Measurements from ENCODE around the gene PPM1H.
A peak's percentile ranks its signal among the peaks of the same experiment; 100 is the strongest.
"Not testable (repeated sequence)": the region's sequence is repeated elsewhere in the genome, so short reads cannot be mapped to it uniquely, and the experiment has no call there.

The PPM1H gene, protein sequence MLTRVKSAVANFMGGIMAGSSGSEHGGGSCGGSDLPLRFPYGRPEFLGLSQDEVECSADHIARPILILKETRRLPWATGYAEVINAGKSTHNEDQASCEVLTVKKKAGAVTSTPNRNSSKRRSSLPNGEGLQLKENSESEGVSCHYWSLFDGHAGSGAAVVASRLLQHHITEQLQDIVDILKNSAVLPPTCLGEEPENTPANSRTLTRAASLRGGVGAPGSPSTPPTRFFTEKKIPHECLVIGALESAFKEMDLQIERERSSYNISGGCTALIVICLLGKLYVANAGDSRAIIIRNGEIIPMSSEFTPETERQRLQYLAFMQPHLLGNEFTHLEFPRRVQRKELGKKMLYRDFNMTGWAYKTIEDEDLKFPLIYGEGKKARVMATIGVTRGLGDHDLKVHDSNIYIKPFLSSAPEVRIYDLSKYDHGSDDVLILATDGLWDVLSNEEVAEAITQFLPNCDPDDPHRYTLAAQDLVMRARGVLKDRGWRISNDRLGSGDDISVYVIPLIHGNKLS

DNA sequence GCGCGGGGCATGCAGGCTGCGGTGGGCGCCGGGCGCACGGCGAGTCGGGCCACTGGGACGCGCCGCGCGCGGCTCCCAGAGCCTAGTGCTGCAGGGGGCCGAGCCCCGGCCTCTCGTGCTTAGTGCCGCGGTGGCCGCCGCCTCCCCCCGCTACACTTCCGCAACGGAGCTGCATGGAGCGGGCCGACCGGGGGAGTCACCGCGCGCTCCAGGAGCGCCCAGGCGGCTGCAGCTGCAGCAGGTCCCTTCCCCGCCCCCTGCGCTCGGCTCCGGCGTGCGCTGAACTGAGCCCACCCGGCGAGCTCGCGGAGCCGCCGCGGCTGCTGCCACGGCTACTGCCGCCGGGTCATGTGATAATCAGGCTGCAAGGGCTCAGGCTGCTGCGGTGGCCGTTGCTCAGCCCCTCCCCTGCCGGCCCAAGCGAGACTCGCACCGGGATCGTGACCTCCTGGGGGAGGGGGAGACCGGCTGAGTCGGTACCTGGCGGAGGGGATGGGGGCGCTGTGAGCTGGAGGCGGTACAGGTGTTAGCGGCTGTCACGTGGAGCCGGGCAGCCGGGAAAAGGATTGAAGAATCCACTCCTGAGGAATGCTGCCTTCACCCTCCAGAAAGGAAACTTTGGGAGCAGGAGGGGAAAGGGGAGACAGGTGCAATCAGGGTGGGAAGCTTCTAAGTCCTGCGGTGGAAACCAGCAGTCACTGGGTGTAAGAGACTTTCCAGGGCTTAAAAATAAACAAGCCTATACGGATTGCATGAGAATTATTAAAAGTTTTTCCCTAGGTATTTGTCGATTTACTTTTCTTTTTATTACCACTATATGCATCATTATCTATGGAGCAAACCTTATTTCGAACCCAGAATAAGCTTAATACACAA is at the start of gene PPM1H:
PPM1H (minus strand) TSS at position 352 of the 876 bp plus-strand sequence. CDS start 414 bp downstream, outside the sequence.
- DNase-seq (ENCODE audit: low read depth), result peak; percentile 16

DNA sequence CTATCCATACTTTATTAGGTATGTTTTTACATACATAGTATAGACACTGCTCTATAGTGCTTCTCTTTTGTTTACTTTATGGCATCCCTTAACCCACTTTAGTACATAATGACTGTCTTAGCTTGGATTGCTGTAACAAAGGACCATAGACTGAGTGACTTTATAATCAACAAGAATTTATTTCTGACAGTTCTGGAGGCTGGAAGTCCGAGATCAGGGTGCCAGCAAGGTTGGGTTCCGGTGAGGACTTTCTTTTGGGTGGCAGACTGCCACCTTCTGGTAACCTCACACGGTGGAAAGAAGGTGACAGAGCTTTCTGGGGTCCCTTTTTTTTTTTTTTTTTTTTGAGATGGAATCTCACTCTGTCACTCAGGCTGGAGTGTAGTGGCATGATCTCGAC is 48.6 kb upstream of the PPM1H start:
- DNase-seq (ENCODE audit: low read depth), result no peak

DNA sequence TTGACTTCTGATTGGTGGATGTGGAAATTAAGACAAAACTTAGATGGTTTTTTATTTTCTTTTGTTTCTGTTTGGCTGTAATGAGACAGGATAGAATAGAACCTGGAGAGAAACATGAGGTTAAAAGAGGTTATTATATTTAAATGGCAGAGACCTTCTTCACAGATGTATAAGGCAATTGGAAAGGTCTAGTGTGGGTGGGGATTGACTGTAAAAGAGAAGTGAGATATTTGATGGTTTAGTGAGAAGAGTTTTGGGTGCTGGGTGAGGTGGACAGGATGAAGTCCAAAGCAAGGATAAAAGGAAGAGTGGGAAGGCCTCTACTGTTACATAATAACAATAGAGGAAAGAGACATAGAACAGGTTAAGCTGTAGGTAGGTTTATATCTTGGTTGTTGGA is 43.8 kb upstream of the PPM1H start:
- DNase-seq (ENCODE audit: low read depth), result no peak

DNA sequence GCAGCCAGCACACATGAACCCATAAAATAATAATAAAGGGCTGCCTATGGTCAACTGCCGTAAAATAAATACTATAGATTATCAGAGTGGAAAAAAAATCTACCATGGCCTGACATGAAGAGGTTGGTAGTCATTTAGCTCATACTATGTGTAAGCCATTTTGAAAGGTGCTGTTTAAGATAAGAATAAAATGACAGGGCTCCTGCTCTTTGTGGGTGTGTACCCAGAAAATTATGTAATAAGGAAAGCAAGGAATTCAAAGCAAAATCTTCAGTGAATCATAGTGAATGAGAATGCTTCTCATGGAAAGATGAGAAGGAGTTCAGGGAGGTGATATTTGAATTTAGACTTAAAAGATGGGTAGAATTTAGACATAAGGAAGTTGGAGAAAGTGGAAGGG is 42.9 kb upstream of the PPM1H start:
- no peak for DNase-seq (ENCODE audit: low read depth)

DNA sequence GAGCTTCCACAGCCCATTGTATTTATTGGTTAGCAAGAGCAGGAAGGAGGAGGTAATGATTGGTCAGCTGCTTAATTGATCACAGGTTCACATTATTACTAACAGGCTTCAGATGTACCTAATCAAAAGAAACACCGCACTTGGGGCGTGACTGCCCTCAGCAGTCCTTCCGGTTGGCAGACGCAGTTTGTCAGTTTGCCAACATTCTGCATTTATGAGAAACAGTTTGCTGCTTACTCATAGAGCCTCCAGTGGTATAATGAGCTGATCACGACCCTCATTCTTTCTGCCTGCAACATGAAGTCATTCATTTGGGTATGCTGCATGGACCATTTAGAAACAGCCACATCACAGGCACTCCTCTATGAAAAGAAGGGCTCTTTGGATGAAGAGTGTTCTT is 42.5 kb upstream of the PPM1H start:
- DNase-seq (ENCODE audit: low read depth), result no peak

DNA sequence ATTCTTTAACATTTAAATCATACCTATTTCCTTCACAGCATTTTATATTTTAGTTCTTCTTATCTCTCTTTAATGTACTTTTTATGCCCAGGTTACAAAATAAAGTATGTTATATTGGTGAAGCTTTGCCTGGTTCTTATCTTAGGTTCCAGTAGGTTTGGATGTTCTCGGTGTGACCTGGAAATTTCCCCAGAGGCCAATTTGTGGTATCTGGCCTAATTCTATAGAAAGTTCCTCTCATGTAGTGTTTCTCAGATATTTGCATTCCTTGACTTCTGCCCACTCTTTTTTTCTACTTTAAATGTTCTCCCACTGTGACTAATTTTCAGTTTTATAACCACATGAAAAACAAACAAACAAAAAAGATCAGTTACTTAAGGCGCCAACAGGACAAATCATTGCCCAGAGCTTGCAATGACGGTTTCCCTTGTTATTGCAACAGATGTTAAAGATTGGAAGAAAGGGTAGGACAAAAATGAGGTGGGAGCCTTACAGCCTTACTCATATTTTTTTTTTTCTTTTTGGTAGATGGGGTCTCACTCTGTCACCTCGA is 41.2 kb upstream of the PPM1H start:
- no peak for DNase-seq (ENCODE audit: low read depth)

DNA sequence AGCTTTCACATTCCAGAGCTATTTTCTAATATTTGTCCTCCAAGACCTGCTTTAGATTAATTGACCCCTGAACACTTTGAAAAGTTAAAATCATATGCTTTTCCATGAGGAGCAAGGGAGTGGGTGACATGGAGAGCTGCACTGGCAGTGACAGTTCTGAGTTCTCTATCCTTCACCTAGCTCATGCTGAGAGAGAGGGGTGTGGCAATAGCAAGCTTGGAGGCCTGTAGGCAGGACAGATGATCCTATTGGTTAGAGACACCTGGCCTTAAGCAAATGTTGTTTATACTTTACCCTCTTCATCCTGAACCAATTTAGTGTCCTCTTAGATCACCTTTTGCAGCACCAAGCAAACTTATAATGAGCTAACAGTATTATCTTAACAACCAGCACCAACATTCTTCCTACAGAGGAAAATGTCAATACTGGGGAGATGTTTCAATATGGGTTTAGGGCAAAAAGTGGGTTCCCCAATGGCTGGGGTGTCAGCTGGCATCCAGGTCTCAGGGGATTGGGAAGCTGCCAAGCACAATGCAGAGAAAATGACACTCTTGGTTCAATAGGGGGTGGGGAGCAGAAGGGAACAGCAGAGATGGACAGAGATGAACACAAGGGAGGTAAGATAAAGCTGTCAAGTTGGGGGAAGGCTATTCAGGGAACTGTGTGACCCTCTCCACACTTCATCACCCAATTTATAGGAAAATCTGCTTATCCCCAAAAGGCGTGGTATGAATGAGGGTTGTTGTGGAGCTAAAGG is 37.0 kb upstream of the PPM1H start:
- DNase-seq (ENCODE audit: low read depth), result no peak

DNA sequence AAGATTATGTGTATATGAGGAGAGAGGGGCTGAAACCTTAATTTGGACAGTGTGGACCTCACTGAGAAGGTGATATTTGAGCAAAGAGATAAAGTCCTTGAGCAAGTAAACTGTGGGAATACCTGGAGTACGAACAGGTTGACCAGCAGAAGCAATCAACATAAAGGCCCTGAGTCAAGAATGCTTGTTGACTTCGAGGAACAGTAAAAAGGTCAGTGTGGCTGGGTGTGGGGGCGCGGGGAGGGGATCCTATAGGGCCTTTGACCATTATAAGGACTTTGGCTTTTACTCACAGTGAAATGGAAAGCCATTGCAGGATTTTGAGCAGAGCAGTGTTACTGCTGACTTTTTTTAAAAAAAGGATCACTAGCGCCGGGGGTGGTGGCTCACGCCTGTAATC is 34.7 kb upstream of the PPM1H start:
- DNase-seq (ENCODE audit: low read depth), result no peak

DNA sequence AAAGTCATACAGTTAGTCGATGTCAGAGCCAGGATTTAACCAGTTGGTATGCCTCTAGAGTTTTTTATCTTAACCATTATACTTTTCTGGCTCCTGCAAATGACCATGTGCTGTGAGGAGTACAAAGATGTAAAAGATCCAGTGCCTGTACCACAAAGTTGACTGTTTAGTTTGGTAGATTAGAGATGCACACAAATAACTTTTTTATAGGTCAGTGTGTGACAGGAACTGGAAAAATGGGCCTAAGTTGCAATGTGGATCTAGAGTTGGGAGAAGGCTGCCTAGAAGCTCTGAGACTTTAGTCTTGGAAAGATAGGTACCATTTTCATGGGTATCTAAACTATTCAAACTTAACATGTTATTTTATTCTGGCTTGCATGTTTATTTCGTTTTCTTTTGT is 32.8 kb upstream of the PPM1H start:
- no peak for DNase-seq (ENCODE audit: low read depth)

DNA sequence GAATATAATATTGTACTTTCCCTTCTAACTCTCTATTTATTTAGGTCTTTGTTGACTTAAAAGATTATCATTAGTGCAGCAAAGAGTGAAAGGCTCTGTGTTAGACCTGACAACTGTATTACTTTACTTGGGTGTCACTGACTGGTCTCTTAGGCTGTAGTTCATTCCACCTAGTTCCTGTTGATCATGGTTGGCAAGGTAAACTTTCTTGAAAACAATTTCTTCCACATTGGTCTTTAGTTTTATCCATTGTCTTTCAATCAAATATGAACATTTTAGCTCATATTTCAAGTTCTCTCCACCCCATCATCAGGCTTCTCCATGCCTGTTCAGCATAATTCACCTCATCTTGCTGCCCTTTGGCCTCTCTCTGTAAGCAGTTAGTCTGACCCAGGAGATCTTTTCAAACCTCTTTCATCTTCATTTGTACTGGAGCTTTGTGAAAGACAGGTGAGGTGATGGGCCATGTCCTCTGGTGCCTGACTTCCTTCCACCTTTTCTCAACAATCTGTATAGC is 32.1 kb upstream of the PPM1H start:
- DNase-seq (ENCODE audit: low read depth), result no peak

DNA sequence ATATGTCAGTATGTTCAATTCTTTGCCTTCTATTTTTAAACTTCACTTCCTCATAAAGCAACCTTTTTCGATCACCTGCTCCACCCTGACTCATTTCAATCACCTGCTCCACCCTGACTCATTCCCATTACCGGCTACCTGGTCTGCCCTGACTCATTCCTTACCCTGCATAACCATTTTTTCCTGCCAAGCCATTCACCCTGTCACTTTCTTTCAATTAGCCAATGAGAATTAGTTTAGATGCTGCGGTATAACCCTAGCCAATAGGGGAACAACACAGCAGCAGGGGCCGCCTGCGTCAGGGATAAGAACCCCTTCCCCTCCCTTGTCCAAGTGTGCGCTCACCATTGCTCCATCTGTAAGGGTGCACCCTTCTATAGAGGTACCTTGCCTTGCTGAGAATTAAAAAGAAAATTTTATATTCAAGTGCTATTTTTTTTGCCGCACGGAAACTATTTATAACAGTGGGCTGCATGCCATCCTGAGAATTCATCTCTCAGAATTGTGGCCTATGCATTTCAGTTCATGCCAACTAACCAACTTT is 31.6 kb upstream of the PPM1H start:
- DNase-seq (ENCODE audit: low read depth), result not testable (repeated sequence)

DNA sequence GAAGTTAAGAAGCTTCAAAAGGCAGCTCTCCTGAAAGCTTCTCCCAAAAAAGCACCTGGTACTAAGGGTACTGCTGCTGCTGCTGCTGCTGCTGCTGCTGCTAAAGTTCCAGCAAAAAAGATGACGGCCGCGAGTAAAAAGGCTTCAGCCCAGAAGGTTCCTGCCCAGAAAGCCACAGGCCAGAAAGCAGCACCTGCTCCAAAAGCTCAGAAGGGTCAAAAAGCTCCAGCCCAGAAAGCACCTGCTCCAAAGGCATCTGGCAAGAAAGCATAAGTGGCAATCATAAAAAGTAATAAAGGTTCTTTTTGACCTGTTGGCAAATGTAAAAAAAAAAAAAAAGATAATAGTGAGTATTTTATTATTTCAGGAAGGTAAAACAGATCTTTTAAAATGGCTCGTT is 30.8 kb upstream of the PPM1H start:
- not testable (repeated sequence) for DNase-seq (ENCODE audit: low read depth)

DNA sequence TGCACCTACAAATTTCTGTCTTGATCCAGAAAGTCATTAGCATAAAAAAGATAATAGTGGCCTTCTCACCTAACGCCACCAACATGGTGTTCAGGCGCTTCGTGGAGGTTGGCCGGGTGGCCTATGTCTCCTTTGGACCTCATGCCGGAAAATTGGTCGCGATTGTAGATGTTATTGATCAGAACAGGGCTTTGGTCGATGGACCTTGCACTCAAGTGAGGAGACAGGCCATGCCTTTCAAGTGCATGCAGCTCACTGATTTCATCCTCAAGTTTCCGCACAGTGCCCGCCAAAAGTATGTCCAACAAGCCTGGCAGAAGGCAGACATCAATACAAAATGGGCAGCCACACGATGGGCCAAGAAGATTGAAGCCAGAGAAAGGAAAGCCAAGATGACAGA is 30.3 kb upstream of the PPM1H start:
- not testable (repeated sequence) for DNase-seq (ENCODE audit: low read depth)

DNA sequence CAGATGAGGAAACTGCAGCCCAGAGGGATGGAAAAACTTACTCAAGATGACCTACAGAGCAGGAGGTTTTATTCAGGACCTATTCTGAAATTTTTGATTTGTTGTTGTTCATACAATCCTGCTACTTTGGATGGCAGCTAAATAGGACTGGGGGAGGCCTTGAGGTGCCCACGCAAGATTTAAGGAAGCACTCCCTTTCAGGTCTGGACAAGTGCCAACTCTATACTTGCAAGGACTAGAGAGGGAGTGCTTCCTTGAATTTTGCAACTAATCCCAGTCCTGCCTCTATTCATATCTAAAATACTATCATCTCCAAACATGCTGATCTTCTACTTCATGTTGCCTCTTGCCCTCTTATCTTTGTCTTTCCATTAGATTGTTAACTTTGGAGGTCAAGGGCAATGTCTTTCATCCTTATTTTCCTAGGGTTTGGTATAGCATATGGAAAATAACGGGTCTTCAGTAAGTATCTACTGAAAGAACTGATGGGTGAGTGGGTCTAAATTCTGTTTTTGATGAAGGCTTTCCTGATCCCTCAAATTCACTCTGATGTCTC is 28.6 kb upstream of the PPM1H start:
- peak; percentile 5 for DNase-seq (ENCODE audit: low read depth)

DNA sequence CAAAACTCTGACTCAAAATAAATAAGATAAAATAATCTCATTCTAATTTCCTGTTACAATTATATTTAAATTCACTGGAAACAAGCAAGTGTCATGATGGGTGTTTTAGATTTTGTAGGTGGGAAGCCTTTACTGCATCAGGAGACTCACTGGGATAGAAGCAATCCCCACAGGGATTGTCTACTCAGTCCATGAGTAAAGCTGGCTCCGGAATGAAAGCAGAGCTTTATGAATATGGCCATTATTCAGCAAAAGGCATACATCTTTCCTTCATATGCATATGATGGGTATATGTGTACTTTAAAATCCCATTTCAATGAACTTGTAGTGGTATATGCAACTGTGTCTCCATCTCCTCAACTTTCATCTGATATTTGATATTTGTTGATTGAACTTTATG is 25.4 kb upstream of the PPM1H start:
- DNase-seq (ENCODE audit: low read depth), result no peak

DNA sequence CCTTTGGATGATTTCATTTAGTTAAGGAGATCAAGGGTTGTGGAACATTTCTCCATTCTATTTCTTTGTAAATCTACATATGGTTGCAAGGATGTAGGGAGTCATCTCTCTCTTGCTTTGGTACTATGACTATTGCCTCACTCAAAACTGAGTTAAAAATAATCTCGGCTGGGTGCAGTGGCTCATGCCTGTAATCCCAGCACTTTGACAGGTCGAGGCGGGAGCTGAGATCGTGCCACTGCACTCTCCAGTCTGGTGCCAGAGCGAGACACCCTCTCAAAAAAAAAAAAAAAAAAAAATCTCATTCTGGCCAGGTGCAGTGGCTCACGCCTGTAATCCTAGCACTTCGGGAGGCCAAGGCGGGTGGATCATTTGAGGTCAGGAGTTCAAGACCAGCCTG is 24.8 kb upstream of the PPM1H start:
- no peak for DNase-seq (ENCODE audit: low read depth)

DNA sequence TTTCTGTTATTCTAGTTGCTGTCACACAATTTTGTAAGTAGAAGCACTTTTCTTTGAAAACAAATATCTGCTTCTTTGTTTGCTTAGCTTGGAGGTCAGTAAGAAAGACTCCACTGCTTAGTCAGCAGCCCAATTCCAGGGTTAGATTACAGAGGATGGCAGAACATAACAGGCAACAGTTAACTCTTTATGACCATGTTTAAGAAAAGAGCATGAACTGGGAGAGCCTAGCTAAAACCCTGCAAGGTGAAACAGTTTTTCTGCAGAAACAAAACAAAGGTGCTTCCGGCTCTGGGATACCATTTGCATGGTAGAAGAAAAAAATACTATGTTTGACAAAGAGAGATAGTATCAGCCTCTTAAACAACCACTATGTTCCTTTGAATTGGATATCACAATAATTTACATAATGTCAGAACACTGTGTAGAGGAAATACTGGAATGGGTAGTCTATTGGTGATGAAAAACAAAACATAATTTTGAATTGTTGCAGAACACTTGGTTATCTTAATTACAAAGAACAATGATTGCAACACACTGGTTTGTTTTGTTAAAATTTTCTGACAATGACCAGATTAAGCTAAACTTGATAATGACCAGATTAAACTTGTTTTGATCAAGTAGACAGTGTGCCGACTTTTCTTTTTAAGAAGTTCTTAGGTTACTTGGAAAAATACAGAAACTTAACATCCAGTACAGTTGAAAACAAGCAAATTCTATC is 22.4 kb upstream of the PPM1H start:
- DNase-seq (ENCODE audit: low read depth), result peak; percentile 36

DNA sequence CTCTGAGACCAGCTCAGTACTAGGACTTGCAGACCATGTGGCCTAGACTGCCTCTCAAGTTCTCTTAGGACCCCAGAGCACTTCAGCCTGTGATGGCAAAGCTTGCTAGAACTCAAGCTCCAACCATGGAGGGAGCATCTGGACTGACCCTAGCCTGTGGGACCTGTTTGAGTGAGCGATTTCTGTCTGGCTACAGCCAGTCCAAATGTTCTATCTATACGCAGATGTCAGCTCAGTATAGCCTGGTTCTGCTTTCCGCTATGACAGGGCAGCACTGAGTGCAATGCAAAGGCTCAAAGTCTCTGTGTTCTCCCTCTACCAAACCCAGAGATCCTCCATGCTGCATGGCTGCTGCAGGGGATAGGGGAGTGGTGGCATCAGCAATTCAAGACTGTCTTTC is 20.7 kb upstream of the PPM1H start:
- no peak for DNase-seq (ENCODE audit: low read depth)

DNA sequence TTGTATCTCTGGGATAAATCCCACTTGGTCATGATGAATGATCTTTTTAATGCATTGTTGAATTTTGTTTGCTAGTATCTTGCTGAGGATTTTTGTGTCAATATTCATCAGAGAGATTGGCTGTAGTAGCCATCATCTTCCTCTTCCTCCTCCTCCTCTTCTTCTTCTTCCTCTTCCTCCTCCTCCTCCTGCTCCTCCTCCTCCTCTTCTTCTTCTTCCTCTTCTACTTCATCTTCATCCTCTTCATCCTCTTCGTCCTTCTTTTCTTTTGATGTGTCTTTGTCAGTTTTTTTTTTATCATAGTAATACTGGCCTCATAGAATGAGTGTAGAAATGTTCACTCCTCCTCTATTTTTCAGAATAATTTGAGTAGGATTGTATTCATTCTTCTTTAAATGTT is 15.4 kb upstream of the PPM1H start:
- no peak for DNase-seq (ENCODE audit: low read depth)

DNA sequence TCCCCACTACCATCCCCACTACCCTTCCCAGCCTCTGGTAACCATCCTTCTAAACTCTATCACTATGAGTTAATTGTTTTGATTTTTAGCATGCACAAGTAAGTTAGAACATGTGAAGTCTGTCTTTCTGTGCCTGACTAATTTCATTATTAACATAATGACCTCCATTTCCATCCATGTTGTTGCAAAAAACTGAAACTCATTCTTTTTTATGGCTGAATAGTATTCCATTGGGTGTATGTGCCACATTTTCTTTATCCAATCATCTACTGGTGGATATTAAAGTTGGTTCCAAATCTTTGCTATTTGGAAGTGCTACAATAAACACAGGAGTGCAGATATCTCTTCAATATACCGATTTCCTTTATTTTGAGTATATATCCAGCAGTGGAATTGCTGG is 13.2 kb upstream of the PPM1H start:
- DNase-seq (ENCODE audit: low read depth), result no peak
